ENCODE measurements around the gene BTF3.

DNA sequence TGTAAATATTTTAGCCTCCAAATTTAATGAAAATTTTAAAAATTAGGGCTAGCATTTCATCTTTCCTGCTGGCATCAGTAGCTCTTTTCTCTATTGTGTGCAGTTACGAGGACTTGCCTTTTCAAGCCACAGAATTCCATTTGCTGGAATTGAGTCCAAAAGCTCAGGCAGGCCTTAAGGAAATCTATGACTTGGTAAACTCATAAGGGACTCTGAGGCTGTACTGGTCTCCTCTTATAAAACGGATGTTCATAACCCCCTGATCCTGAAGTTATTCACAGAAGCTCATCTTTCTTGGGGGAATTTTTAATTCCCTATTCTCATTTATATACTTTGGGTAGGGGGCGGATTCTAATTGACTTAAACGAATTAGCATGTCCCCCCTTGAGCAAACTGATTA is 43.8 kb downstream of the BTF3 start:
- TF ChIP-seq, protein P1, sequence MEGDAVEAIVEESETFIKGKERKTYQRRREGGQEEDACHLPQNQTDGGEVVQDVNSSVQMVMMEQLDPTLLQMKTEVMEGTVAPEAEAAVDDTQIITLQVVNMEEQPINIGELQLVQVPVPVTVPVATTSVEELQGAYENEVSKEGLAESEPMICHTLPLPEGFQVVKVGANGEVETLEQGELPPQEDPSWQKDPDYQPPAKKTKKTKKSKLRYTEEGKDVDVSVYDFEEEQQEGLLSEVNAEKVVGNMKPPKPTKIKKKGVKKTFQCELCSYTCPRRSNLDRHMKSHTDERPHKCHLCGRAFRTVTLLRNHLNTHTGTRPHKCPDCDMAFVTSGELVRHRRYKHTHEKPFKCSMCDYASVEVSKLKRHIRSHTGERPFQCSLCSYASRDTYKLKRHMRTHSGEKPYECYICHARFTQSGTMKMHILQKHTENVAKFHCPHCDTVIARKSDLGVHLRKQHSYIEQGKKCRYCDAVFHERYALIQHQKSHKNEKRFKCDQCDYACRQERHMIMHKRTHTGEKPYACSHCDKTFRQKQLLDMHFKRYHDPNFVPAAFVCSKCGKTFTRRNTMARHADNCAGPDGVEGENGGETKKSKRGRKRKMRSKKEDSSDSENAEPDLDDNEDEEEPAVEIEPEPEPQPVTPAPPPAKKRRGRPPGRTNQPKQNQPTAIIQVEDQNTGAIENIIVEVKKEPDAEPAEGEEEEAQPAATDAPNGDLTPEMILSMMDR (IDR thresholded peaks at IDR 0.05): no peak
- no peak for TF ChIP-seq POLR2A (IDR thresholded peaks at IDR 0.05)
